Psoas muscle (tissue), 8 donors: ENCODE results near the gene SEC31B. TPM values are rescaled to one million over a fixed set of nuclear protein-coding genes. Genes with fewer than 3 reads are reported as not detected.

ENCODE experiments used
- ATAC-seq, 4 donors: fragments of 200-7000 bp; cut with Tn5 transposase; one replicate each; pipeline ENCODE4 v1.9.1; 2020; ENCODE audit warnings: moderate library complexity in 3 of 4, mild to moderate bottlenecking in 2 of 4
- DNase-seq, 2 donors: peaks; one replicate each; pipeline ENCODE4 v3.0.0-alpha.2; 2020
- H3K27ac ChIP-seq: fragments of 200-600 bp; one replicate; pipeline ENCODE4 v1.8.0; 2022
- H3K27me3 ChIP-seq, 3 donors: fragments of 200-600 bp in 1 of 3; one replicate each; pipeline versions ENCODE4 v1.6.1 to v1.8.0; 2013 to 2022; ENCODE audit warnings: low read length in 2 of 3, mild to moderate bottlenecking in 2 of 3, moderate library complexity in 1 of 3; ENCODE audit not compliant: insufficient read depth in 3 of 3
- H3K36me3 ChIP-seq, 2 donors: fragments of 200-600 bp in 1 of 2; one replicate each; pipeline versions ENCODE4 v1.6.1 to v1.8.0; 2013 to 2022; ENCODE audit warnings: low read depth in 1 of 2, mild to moderate bottlenecking in 1 of 2, moderate library complexity in 1 of 2; ENCODE audit not compliant: insufficient read depth in 1 of 2
- H3K4me1 ChIP-seq: fragments of 200-600 bp; one replicate; pipeline ENCODE4 v1.8.0; 2022
- H3K4me3 ChIP-seq: fragments of 200-600 bp; one replicate; pipeline ENCODE4 v1.8.0; 2022; ENCODE audit warnings: mild to moderate bottlenecking
- H3K9me3 ChIP-seq: fragments of 200-600 bp; one replicate; pipeline ENCODE4 v1.8.0; 2022
- WGBS, 3 donors: extraction: QIAGEN DNeasy Blood & Tissue Kit; methylation state at CpG; one replicate each; pipeline versions ENCODE4 v1.1.6 to v1.1.7; 2013; 5-methylcytosine and 5-hydroxymethylcytosine counted together
- intact Hi-C, 2 donors: fragments of 100-400 bp; cut with DNase I; formaldehyde crosslinking; loops; one replicate each; pipeline versions ENCODE4 v1.11.0 to v1.14.2; 2022
- polyA plus RNA-seq, 3 donors: library from polyadenylated mRNA; stranded (reverse); fragments of 200-250 nt; gene quantifications; one replicate each; pipeline ENCODE4 v1.2.3, GENCODE V29; 2013
- total RNA-seq, 4 donors: library from RNA; stranded (reverse); fragmentation: NEBNext Ultra II Directional in 2 of 4; extraction: Animal tissue kit (Norgen Biotek cat#: 25700) in 2 of 4; gene quantifications; one replicate each; pipeline versions ENCODE4 v1.2.1 to v1.2.4, GENCODE V29; 2021 to 2023
- TF ChIP-seq, protein P1 (sequence below): fragments of 200-600 bp; IDR thresholded peaks from one replicate; pipeline ENCODE4 v1.8.0; 2022; ENCODE audit warnings: antibody characterized with exemption
- donor health status: healthy with polysubstance abuse.
- donor health status: DM: no; HTN: no; CAD: no; lungs with moderate emphysema.
- donor health status: Bipolar disorder and iron deficiency.
- donor health status: healthy.
- donor health status: DM: yes; HTN: yes; CAD: no.
- donor health status: DM: no; HTN: no; CAD: no.
- donor health status: DM: no; HTN: no; CAD: no.
- donor health status: DM: yes; HTN: yes; CAD: no.

The SEC31B gene
- total and polyA plus RNA-seq, 7 donors: 2.0 to 6.7 (median 3.7) TPM

DNA sequence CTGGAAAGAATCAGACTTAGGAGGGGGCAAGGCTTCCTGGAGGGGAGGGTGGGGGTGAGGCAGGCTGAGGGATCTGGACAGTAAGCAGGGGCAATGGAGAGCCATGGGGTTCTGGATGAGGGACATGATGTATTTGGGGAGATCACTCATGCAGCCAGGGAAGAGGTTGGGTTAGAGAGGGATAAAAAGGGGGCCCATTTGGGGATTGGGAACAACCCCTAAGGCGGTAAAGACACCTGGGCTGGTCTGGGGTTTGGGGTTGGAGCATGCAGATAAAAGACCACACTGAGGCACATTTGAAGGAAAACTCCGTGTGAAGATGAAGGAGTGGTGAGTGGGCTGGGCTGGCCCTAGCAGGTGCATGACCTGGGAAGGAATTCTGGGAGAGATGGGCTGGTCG, 46.9 kb upstream of the SEC31B start:
- TF ChIP-seq, protein P1, sequence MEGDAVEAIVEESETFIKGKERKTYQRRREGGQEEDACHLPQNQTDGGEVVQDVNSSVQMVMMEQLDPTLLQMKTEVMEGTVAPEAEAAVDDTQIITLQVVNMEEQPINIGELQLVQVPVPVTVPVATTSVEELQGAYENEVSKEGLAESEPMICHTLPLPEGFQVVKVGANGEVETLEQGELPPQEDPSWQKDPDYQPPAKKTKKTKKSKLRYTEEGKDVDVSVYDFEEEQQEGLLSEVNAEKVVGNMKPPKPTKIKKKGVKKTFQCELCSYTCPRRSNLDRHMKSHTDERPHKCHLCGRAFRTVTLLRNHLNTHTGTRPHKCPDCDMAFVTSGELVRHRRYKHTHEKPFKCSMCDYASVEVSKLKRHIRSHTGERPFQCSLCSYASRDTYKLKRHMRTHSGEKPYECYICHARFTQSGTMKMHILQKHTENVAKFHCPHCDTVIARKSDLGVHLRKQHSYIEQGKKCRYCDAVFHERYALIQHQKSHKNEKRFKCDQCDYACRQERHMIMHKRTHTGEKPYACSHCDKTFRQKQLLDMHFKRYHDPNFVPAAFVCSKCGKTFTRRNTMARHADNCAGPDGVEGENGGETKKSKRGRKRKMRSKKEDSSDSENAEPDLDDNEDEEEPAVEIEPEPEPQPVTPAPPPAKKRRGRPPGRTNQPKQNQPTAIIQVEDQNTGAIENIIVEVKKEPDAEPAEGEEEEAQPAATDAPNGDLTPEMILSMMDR: no peak
- no peaks in the 10 kb centered on the region for H3K9me3 ChIP-seq
- H3K36me3 ChIP-seq: no peaks in the 10 kb centered on the region
- H3K4me1 ChIP-seq: peaks cover 8% of the 10 kb centered on the region
- peaks cover 0 to 91% (median 27%) of the 10 kb centered on the region in 3 donors for H3K27me3 ChIP-seq
- ATAC-seq (no peak), DNase-seq (no peak)
- WGBS, 3 donors: 49 to 63% (median 51%) methylated on average over 3 of the region's 3 CpGs
- intact Hi-C loops: loop anchor here (10.0 kb wide), 3 partner anchors 178 to 448 kb away; partner anchors contain the start of gene PAX2 (in 1 of the 2)
- no peak overlapping the region for H3K4me3 ChIP-seq
- H3K27ac ChIP-seq: no peak overlapping the region

DNA sequence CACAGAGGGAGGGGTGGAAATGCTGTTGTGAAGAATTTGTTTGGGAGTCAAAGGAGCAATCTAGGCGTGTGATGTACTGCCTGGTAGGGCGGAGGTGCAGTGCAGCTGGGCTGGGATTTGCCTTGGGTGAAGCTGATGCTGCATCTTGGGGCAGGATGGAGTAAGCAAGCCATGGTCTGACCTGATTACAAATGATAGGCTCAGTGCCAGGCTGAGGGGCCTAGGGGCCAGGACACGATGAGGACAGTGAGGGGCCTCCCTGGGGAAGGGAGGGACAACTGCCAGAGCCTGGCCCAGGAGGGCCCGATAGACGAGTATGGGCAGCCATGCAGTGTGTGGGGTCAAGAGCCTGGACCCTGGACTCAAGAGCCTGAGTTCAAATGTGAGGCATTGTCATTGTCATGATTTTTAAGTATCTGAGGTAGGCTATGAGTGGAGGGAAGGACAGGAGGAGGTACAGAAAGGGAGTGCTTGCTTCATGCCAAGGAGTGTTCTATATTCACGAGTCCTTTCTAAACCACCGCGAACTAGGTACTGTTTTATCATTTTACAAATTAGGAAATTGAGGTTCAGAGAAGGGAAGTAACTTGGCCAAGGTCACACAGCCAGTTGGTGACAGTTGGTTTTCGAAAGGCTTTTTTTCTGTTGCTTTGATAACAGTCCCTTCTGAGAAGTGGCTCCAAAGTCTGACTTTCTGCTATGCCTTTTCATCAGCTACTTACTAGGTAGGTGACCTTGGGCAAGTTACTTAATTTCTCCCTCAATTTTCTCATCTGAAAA, 45.7 kb upstream of the SEC31B start:
- TF ChIP-seq, protein P1: no peak
- DNase-seq: no peak
- H3K27me3 ChIP-seq: peaks cover 0 to 85% (median 29%) of the 10 kb centered on the region in 3 donors
- peaks cover 11% of the 10 kb centered on the region for H3K4me1 ChIP-seq
- H3K9me3 ChIP-seq: no peaks in the 10 kb centered on the region
- no peak overlapping the region for H3K4me3 ChIP-seq
- ATAC-seq: no peak
- no peaks in the 10 kb centered on the region for H3K36me3 ChIP-seq
- WGBS, 3 donors: 60 to 71% (median 69%) methylated on average over 9 of the region's 9 CpGs
- intact Hi-C loops: loop anchor here (10.0 kb wide), 3 partner anchors 179 to 449 kb away; partner anchors contain the start of gene PAX2 (in 1 of the 2)
- no peak overlapping the region for H3K27ac ChIP-seq

DNA sequence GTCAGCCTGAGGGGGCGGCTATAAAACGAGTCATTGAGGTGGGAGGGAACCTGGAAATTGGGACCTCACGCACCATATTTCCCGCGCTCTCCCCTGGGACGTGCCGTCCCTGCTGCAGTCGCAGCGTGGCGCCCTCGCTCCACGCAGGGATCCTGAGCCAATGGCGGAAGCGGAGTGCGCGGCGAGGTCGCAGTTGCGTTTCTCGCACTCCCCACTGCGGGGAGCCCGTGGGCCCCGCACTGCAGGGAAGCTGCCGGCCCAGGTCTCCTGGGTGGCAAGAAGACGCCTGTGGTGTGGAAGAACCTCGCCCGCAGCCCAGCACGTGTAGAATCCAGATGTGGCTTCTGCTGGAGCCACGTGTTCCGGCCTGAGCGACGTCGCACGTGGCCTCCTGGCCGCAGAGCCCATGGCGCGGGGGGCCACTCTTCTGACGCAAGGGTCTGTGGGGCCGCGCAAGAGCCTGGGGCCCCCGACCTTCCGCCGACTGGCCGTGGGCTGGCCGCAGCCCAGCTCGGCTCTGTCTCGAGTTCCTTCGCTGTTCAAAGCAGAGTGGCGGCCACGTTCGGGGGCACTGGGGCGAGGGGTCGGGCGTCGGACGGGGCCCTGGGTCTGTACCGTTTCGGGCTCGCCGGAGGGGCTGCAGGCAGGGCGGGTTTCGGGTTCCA, 42.5 kb upstream of the SEC31B start:
- Histone ChIP-seq H3K9me3 (no peaks in the 10 kb centered on the region), H3K36me3 (peaks cover 0 to 4% of the 10 kb centered on the region in 2 donors), H3K27ac (no peak overlapping the region), H3K4me1 (peaks cover 11% of the 10 kb centered on the region), H3K27me3 (peaks cover 0 to 54% (median 26%) of the 10 kb centered on the region in 3 donors), H3K4me3 (peak overlapping the region; percentile 28)
- ATAC-seq: peak; percentile 87 to 94 (median 91)
- 5 to 7% (median 6%) methylated on average over 45 to 62 of the region's 62 CpGs for WGBS, 3 donors
- DNase-seq: peak; percentile 64 to 78
- TF ChIP-seq, protein P1: peak; percentile 72
- intact Hi-C loops: loop anchor here (5.0 to 10.0 kb wide), 5 partner anchors 180 to 453 kb away; partner anchors contain the start of gene PAX2 (in 1 of the 2)

DNA sequence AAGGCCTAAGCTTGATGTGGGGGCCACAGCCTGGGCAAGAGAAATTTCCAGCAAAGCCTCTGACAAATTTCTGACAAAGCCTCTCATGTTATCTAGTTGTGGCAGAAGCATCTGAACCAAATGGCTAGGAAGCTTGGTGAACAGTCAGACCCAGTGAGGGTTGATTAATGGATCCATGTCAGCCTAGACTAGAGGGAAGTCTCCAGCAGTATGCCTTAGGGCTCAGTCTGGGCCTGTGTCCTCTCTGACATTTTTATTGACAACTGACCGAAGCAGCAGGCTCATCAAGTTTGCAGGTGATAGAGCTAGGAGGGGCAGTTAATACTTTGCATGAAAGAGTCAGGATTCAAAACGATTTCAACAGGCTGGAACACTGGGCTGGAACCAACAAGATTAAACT, 41.3 kb upstream of the SEC31B start:
- peaks cover 0 to 44% (median 20%) of the 10 kb centered on the region in 3 donors for H3K27me3 ChIP-seq
- H3K4me1 ChIP-seq: peaks cover 11% of the 10 kb centered on the region
- 54 to 60% (median 59%) methylated on average over 2 of the region's 2 CpGs for WGBS, 3 donors
- H3K27ac ChIP-seq: no peak overlapping the region
- TF ChIP-seq, protein P1: no peak
- intact Hi-C loops: loop anchor here (5.0 to 10.0 kb wide), 5 partner anchors 181 to 454 kb away; partner anchors contain the start of gene PAX2 (in 1 of the 2)
- H3K36me3 ChIP-seq: peaks cover 0 to 11% of the 10 kb centered on the region in 2 donors
- DNase-seq: no peak
- H3K9me3 ChIP-seq: no peaks in the 10 kb centered on the region
- H3K4me3 ChIP-seq: no peak overlapping the region
- no peak for ATAC-seq
